ENCODE results near the gene NCAM2.

DNA sequence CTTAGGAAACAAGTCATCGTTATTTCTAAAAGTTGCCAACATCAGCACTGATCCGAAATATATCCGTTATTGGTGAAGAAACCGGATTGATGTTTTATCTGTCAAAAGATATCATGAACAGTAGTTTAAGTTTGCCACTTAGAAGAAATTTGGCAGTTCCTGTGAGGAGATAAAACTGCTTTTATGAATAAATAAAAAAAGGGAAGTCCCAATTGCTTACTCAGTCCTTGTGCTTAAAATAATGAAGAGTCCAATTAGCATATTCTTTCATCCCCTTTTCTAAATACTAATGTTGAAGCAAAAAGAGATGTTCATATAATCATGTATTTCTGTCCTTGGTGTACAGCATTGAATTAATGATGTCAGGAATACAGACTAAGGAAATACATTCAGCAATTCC, 164.6 kb downstream of the NCAM2 start:
- TF ChIP-seq, protein P1, sequence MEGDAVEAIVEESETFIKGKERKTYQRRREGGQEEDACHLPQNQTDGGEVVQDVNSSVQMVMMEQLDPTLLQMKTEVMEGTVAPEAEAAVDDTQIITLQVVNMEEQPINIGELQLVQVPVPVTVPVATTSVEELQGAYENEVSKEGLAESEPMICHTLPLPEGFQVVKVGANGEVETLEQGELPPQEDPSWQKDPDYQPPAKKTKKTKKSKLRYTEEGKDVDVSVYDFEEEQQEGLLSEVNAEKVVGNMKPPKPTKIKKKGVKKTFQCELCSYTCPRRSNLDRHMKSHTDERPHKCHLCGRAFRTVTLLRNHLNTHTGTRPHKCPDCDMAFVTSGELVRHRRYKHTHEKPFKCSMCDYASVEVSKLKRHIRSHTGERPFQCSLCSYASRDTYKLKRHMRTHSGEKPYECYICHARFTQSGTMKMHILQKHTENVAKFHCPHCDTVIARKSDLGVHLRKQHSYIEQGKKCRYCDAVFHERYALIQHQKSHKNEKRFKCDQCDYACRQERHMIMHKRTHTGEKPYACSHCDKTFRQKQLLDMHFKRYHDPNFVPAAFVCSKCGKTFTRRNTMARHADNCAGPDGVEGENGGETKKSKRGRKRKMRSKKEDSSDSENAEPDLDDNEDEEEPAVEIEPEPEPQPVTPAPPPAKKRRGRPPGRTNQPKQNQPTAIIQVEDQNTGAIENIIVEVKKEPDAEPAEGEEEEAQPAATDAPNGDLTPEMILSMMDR (conservative IDR thresholded peaks at IDR 0.05; ENCODE audit: low read depth in 2 of 2) = no peak
- TF ChIP-seq POLR2AphosphoS5 (IDR thresholded peaks at IDR 0.05; ENCODE audit: low read depth) = no peak
- no peak for TF ChIP-seq EZH2 (IDR thresholded peaks at IDR 0.05; ENCODE audit: low read depth, unreplicated experiment)
- no peak for TF ChIP-seq NANOG (IDR thresholded peaks at IDR 0.05; ENCODE audit: borderline replicate concordance)
- TF ChIP-seq CREB1 (CRISPR knock-in tag; IDR thresholded peaks at IDR 0.05; ENCODE audit: low read depth) = no peak
- no peak for TF ChIP-seq JUNB (IDR thresholded peaks at IDR 0.05; ENCODE audit: unreplicated experiment)
- TF ChIP-seq, protein P2, sequence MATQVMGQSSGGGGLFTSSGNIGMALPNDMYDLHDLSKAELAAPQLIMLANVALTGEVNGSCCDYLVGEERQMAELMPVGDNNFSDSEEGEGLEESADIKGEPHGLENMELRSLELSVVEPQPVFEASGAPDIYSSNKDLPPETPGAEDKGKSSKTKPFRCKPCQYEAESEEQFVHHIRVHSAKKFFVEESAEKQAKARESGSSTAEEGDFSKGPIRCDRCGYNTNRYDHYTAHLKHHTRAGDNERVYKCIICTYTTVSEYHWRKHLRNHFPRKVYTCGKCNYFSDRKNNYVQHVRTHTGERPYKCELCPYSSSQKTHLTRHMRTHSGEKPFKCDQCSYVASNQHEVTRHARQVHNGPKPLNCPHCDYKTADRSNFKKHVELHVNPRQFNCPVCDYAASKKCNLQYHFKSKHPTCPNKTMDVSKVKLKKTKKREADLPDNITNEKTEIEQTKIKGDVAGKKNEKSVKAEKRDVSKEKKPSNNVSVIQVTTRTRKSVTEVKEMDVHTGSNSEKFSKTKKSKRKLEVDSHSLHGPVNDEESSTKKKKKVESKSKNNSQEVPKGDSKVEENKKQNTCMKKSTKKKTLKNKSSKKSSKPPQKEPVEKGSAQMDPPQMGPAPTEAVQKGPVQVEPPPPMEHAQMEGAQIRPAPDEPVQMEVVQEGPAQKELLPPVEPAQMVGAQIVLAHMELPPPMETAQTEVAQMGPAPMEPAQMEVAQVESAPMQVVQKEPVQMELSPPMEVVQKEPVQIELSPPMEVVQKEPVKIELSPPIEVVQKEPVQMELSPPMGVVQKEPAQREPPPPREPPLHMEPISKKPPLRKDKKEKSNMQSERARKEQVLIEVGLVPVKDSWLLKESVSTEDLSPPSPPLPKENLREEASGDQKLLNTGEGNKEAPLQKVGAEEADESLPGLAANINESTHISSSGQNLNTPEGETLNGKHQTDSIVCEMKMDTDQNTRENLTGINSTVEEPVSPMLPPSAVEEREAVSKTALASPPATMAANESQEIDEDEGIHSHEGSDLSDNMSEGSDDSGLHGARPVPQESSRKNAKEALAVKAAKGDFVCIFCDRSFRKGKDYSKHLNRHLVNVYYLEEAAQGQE (IDR thresholded peaks at IDR 0.05; ENCODE audit: unreplicated experiment) = no peak
- no peak for TF ChIP-seq EZH2phosphoT487 (IDR thresholded peaks at IDR 0.05; ENCODE audit: unreplicated experiment)
- no peak for TF ChIP-seq STAT1 (IDR thresholded peaks at IDR 0.05; ENCODE audit: unreplicated experiment)
- TF ChIP-seq ZNF114 (CRISPR knock-in tag; IDR thresholded peaks at IDR 0.05) = no peak

All from GM23338 (cell line).